ENCODE data around the gene CCDC78. TPM values are rescaled to one million over a fixed set of nuclear protein-coding genes. Genes with fewer than 3 reads are reported as not detected.

The CCDC78 gene
- total RNA-seq: 1 to 10 TPM in 1 of 2 donors, under 1 TPM in 1; 0.59 to 7.5 TPM
- polyA plus RNA-seq (ENCODE audit: insufficient read length in 2 of 2): 10 to 100 TPM; 13.1 to 16.0 TPM
- long read RNA-seq, donor 1: 0 reads
- long read RNA-seq, donor 2: 0 reads
- long read RNA-seq, donor 3: 0 reads
- long read RNA-seq, donor 4: 0 reads

DNA sequence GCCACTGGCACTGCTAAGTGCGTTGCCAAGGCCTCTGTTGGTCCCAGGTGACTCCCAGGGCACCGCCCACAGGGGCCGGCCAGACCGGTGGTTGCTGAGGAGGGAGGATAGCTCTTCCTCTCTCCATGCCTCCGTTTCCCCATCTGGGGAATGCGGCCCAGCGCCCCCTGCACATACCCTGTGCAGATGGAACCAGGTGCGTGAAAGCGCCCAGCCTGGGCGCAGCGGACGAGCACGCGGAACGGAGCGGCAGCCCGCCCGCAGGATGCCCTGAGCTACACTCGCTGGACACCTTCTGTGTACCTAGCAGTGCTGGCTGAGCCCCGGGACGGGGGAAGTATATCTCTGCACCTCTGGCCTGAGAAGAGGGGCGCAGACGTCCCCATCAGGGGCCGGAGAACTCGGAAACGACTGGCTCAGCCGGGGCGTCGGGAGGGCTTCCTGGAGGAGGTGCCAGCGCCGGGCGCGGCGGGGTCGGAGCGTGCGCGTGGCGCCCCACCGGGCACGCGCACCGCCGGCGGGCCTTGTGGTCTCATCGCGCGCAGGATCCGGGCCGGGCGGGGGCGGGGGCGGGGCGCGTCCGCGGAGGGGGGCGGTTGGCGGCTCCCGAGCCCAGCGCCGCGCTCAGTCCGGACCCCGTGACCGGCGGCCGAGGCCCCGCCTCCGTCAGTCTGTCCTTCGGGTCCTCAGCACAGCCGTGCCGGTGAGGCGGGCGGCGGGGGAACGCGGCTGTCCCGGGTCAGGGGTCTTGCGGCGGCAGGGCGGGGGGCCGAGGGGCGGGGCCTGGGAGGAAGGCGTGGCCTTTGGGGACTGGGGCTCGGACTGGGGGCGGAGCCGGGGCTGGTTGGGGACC is at the start of gene CCDC78, which contains the start of gene HAGHL:
TSS of gene CCDC78 (minus strand) at position 6 of the 853 bp plus-strand sequence. CDS start 76 bp downstream, outside the sequence.
TSS of gene HAGHL (plus strand) at position 669 of the 853 bp plus-strand sequence. CDS start 404 bp downstream, outside the sequence.
- peaks cover 65% of the 10 kb centered on the region for H3K4me1 ChIP-seq (ENCODE audit: control insufficient read depth, insufficient read depth, low read length)
- no peak within 1 kb of the TSS for H3K27ac ChIP-seq (ENCODE audit: low read depth, low read length)
- H3K36me3 ChIP-seq (ENCODE audit: control insufficient read depth, insufficient read depth, low read length): peaks cover 66% of the 10 kb centered on the region
- H3K27me3 ChIP-seq (ENCODE audit: control insufficient read depth, insufficient read depth, low read length): no peaks in the 10 kb centered on the region
- 1% methylated on average over 85 of the region's 88 CpGs for WGBS (ENCODE audit: insufficient coverage)
- peak within 1 kb of the TSS; percentile 59 for H3K4me3 ChIP-seq (ENCODE audit: low read depth, low read length)
- DNase-seq (ENCODE audit: low read depth in 4 of 6, low spot score in 6 of 6): peak in 2 of 6 donors; percentile 68 to 81
- no peaks in the 10 kb centered on the region for H3K9me3 ChIP-seq (ENCODE audit: control insufficient read depth, insufficient read depth, low read length)

- Histone ChIP-seq H3K27ac (ENCODE audit: low read depth, low read length) (no peak overlapping the region), H3K9me3 (ENCODE audit: control insufficient read depth, insufficient read depth, low read length) (no peaks in the 10 kb centered on the region), H3K4me1 (ENCODE audit: control insufficient read depth, insufficient read depth, low read length) (no peaks in the 10 kb centered on the region), H3K27me3 (ENCODE audit: control insufficient read depth, insufficient read depth, low read length) (no peaks in the 10 kb centered on the region), H3K36me3 (ENCODE audit: control insufficient read depth, insufficient read depth, low read length) (no peaks in the 10 kb centered on the region), H3K4me3 (ENCODE audit: low read depth, low read length) (no peak overlapping the region)
- 79% methylated on average over 35 of the region's 36 CpGs for WGBS (ENCODE audit: insufficient coverage)
- DNase-seq (ENCODE audit: low read depth in 4 of 6, low spot score in 6 of 6): no peak
Observed at GRCh38 chr16:775236-775796, 49.1 kb upstream of the CCDC78 start.

DNA sequence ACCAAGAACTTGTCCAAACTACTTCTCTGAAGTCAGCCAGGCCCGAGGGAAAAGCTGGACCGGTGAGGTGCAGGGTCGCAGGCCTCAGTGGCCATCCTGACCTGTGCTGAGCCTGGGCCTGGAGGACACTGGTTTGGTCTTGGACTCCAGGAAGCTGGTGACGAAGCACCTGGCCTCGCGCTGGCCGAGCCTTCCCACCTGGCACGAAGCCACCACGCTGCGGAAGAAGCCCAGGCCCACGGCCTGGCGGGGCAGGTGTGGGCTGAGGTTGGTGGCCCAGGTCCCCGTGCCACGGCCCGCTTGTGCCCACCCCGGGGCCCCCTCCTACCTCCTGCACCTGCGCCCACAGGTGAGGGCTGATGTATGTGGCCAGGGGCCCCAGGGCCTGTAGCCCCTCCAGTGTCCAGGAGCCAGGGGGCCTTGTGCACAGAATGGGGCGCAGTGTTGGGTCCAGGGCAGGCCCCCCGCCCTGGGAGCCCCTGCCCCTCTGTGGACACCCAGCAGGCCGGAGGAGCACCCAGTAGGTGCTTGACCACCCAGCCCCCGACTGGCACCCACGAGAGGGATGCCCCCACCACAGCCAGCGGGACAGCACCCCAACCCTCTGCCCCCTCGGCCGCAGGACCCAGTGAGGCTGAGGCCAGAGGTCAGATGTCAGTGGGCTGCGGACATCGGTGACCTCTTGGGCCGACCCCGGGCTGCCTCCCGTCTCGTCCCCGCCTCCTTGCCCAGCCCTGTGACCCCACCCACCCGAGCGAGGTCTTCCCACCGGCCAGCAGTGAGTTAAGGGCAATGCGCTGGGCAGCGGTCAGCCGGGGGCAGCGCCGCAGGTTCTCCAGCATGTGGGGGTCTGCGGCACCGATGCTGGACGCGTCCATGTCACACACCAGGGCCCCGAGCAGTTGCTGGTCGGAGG is 48.1 kb upstream of the CCDC78 start:
- H3K4me3 ChIP-seq (ENCODE audit: low read depth, low read length): no peak overlapping the region
- H3K36me3 ChIP-seq (ENCODE audit: control insufficient read depth, insufficient read depth, low read length): no peaks in the 10 kb centered on the region
- no peaks in the 10 kb centered on the region for H3K4me1 ChIP-seq (ENCODE audit: control insufficient read depth, insufficient read depth, low read length)
- DNase-seq (ENCODE audit: low read depth in 4 of 6, low spot score in 6 of 6): no peak
- H3K9me3 ChIP-seq (ENCODE audit: control insufficient read depth, insufficient read depth, low read length): no peaks in the 10 kb centered on the region
- no peak overlapping the region for H3K27ac ChIP-seq (ENCODE audit: low read depth, low read length)
- 72% methylated on average over 42 of the region's 46 CpGs for WGBS (ENCODE audit: insufficient coverage)
- H3K27me3 ChIP-seq (ENCODE audit: control insufficient read depth, insufficient read depth, low read length): no peaks in the 10 kb centered on the region

GRCh38 chr16:772959-773358 is 46.7 kb upstream of the CCDC78 start:
- no peak overlapping the region for H3K27ac ChIP-seq (ENCODE audit: low read depth, low read length)
- H3K27me3 ChIP-seq (ENCODE audit: control insufficient read depth, insufficient read depth, low read length): no peaks in the 10 kb centered on the region
- DNase-seq (ENCODE audit: low read depth in 4 of 6, low spot score in 6 of 6): no peak
- no peak overlapping the region for H3K4me3 ChIP-seq (ENCODE audit: low read depth, low read length)
- no peaks in the 10 kb centered on the region for H3K36me3 ChIP-seq (ENCODE audit: control insufficient read depth, insufficient read depth, low read length)
- H3K9me3 ChIP-seq (ENCODE audit: control insufficient read depth, insufficient read depth, low read length): no peaks in the 10 kb centered on the region
- no peaks in the 10 kb centered on the region for H3K4me1 ChIP-seq (ENCODE audit: control insufficient read depth, insufficient read depth, low read length)
- WGBS (ENCODE audit: insufficient coverage): 84% methylated on average over 18 of the region's 18 CpGs

- Histone ChIP-seq H3K9me3 (ENCODE audit: control insufficient read depth, insufficient read depth, low read length) (no peaks in the 10 kb centered on the region), H3K4me1 (ENCODE audit: control insufficient read depth, insufficient read depth, low read length) (no peaks in the 10 kb centered on the region), H3K27me3 (ENCODE audit: control insufficient read depth, insufficient read depth, low read length) (no peaks in the 10 kb centered on the region), H3K36me3 (ENCODE audit: control insufficient read depth, insufficient read depth, low read length) (no peaks in the 10 kb centered on the region), H3K27ac (ENCODE audit: low read depth, low read length) (no peak overlapping the region), H3K4me3 (ENCODE audit: low read depth, low read length) (no peak overlapping the region)
- no peak for DNase-seq (ENCODE audit: low read depth in 4 of 6, low spot score in 6 of 6)
- WGBS (ENCODE audit: insufficient coverage): no CpG with 5 or more reads among the region's 13 CpGs
Observed at GRCh38 chr16:770411-770810, 44.2 kb upstream of the CCDC78 start.

GRCh38 chr16:769934-770333 is 43.7 kb upstream of the CCDC78 start:
- Histone ChIP-seq H3K27ac (ENCODE audit: low read depth, low read length) (no peak overlapping the region), H3K4me3 (ENCODE audit: low read depth, low read length) (no peak overlapping the region), H3K9me3 (ENCODE audit: control insufficient read depth, insufficient read depth, low read length) (no peaks in the 10 kb centered on the region), H3K27me3 (ENCODE audit: control insufficient read depth, insufficient read depth, low read length) (no peaks in the 10 kb centered on the region), H3K4me1 (ENCODE audit: control insufficient read depth, insufficient read depth, low read length) (no peaks in the 10 kb centered on the region), H3K36me3 (ENCODE audit: control insufficient read depth, insufficient read depth, low read length) (no peaks in the 10 kb centered on the region)
- WGBS (ENCODE audit: insufficient coverage): 77% methylated on average over 19 of the region's 19 CpGs
- DNase-seq (ENCODE audit: low read depth in 4 of 6, low spot score in 6 of 6): no peak

DNA sequence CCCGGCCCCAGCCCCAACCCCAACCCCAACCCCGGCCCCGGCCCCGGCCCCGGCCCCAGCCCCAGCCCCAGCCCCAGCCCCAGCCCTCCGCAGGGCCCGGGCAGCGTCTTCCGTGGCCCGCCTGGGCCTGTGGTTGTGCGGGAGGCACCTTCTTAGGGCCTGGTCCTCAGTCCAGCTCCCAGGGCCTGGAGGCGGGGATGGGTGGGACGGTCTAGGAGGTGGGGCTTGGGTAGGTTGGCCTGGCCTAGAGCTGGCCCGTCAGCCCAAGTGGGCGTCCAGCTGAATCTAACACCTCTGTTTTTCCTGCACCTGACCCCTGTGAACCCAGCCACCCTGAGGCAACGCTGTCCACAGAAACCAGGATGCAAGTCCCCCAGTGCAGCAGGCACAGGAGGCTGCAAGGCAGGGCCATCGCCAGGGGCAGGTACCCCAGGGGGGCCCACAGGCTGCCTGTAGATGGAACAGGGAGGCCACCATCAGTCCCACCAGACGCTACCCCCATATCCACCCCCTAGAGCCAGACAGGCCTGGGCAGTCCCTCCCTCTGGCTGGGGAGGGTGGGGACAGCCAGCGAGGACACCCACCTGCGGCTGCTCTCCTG is 43.0 kb upstream of the CCDC78 start:
- Histone ChIP-seq H3K4me1 (ENCODE audit: control insufficient read depth, insufficient read depth, low read length) (no peaks in the 10 kb centered on the region), H3K27ac (ENCODE audit: low read depth, low read length) (no peak overlapping the region), H3K36me3 (ENCODE audit: control insufficient read depth, insufficient read depth, low read length) (no peaks in the 10 kb centered on the region), H3K9me3 (ENCODE audit: control insufficient read depth, insufficient read depth, low read length) (no peaks in the 10 kb centered on the region), H3K4me3 (ENCODE audit: low read depth, low read length) (no peak overlapping the region), H3K27me3 (ENCODE audit: control insufficient read depth, insufficient read depth, low read length) (no peaks in the 10 kb centered on the region)
- DNase-seq (ENCODE audit: low read depth in 4 of 6, low spot score in 6 of 6): no peak
- 79% methylated on average over 12 of the region's 20 CpGs for WGBS (ENCODE audit: insufficient coverage)

- Histone ChIP-seq H3K4me3 (ENCODE audit: low read depth, low read length) (no peak overlapping the region), H3K9me3 (ENCODE audit: control insufficient read depth, insufficient read depth, low read length) (no peaks in the 10 kb centered on the region), H3K27ac (ENCODE audit: low read depth, low read length) (no peak overlapping the region), H3K4me1 (ENCODE audit: control insufficient read depth, insufficient read depth, low read length) (no peaks in the 10 kb centered on the region), H3K36me3 (ENCODE audit: control insufficient read depth, insufficient read depth, low read length) (no peaks in the 10 kb centered on the region), H3K27me3 (ENCODE audit: control insufficient read depth, insufficient read depth, low read length) (no peaks in the 10 kb centered on the region)
- 85% methylated on average over 21 of the region's 21 CpGs for WGBS (ENCODE audit: insufficient coverage)
- no peak for DNase-seq (ENCODE audit: low read depth in 4 of 6, low spot score in 6 of 6)
Observed at GRCh38 chr16:768428-768827, 42.2 kb upstream of the CCDC78 start.

DNA sequence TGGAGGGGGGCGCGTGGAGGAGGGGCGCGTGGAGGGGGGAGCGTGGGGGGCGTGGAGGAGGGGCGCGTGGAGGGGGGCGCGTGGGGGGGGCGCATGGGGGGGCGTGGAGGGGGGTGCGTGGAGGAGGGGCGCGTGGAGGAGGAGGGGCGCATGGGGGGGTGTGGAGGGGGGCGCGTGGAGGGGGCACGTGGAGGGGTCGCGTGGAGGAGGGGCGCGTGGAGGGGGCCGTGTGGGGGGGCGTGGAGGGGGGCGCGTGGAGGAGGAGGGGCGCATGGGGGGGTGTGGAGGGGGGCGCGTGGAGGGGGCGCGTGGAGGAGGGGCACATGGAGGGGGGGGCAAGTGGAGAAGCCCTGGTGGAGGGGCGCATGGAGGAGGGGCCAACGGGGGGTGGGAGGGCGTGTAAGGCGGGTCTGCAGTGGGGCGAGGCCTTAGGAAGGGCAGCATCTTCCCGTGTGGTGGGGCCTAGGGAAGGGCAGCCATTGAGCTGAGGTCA is 41.5 kb upstream of the CCDC78 start:
- Histone ChIP-seq H3K9me3 (ENCODE audit: control insufficient read depth, insufficient read depth, low read length) (no peaks in the 10 kb centered on the region), H3K4me1 (ENCODE audit: control insufficient read depth, insufficient read depth, low read length) (no peaks in the 10 kb centered on the region), H3K27ac (ENCODE audit: low read depth, low read length) (no peak overlapping the region), H3K4me3 (ENCODE audit: low read depth, low read length) (no peak overlapping the region), H3K27me3 (ENCODE audit: control insufficient read depth, insufficient read depth, low read length) (no peaks in the 10 kb centered on the region), H3K36me3 (ENCODE audit: control insufficient read depth, insufficient read depth, low read length) (no peaks in the 10 kb centered on the region)
- no peak for DNase-seq (ENCODE audit: low read depth in 4 of 6, low spot score in 6 of 6)
- 61% methylated on average over 6 of the region's 38 CpGs for WGBS (ENCODE audit: insufficient coverage)
